ENCODE results near the gene HOXC9. TPM values are rescaled to one million over a fixed set of nuclear protein-coding genes. Genes with fewer than 3 reads are reported as not detected.

Gene HOXC9
- total RNA-seq, 4 donors from 2014 or later: 0.28 to 2.0 (median 0.44) TPM; not detected in 1

GRCh38 chr12:54018468-54018984 lies 18.6 kb downstream of the HOXC9 start:
- DNase-seq (ENCODE audit: low spot score) (no peak), ATAC-seq (ENCODE audit: low FRiP score) (no peak)

GRCh38 chr12:54019091-54019811 lies 19.3 kb downstream of the HOXC9 start:
- TF ChIP-seq CTCF (IDR thresholded peaks at IDR 0.05): no peak
- ATAC-seq (ENCODE audit: low FRiP score): no peak

More at GRCh38 chr12:54018468-54018984, 18.6 kb downstream of the HOXC9 start:
- TF ChIP-seq CTCF (IDR thresholded peaks at IDR 0.05): no peak

GRCh38 chr12:54019924-54020590 lies 20.1 kb downstream of the HOXC9 start:
- no peak for TF ChIP-seq CTCF (IDR thresholded peaks at IDR 0.05)

More at GRCh38 chr12:54019091-54019811, 19.3 kb downstream of the HOXC9 start:
- no peak for DNase-seq (ENCODE audit: low spot score)

GRCh38 chr12:54020591-54021405 lies 20.8 kb downstream of the HOXC9 start:
- DNase-seq (ENCODE audit: low spot score) (no peak), ATAC-seq (ENCODE audit: low FRiP score) (no peak)
- no peak for TF ChIP-seq CTCF (IDR thresholded peaks at IDR 0.05)

More at GRCh38 chr12:54019924-54020590, 20.1 kb downstream of the HOXC9 start:
- DNase-seq (ENCODE audit: low spot score) (no peak), ATAC-seq (ENCODE audit: low FRiP score) (no peak)

GRCh38 chr12:54021432-54022013 lies 21.6 kb downstream of the HOXC9 start:
- no peak for TF ChIP-seq CTCF (IDR thresholded peaks at IDR 0.05)
- no peak for DNase-seq (ENCODE audit: low spot score)
- no peak for ATAC-seq (ENCODE audit: low FRiP score)
